ENCODE measurements around the gene CRYBG1.

DNA sequence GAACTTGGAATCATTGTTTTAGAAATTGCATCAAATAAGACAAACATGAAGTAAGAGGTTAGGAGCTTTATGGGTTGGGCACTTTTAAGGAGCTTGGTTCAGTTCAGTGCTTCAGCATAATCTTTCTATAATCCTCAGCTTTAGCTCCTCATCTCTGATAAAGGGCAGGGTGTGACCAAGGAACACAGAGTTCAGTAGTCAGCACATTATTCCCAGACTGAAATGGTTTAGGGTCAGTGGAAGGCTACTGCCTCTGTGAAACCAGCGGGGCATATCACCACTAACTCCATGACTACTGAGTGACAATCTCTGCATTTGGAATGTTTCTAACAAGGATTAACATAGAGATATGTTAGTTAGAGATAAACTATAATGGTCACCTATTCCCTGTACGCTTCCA lies 36.9 kb downstream of the CRYBG1 start:
- TF ChIP-seq, protein P1, sequence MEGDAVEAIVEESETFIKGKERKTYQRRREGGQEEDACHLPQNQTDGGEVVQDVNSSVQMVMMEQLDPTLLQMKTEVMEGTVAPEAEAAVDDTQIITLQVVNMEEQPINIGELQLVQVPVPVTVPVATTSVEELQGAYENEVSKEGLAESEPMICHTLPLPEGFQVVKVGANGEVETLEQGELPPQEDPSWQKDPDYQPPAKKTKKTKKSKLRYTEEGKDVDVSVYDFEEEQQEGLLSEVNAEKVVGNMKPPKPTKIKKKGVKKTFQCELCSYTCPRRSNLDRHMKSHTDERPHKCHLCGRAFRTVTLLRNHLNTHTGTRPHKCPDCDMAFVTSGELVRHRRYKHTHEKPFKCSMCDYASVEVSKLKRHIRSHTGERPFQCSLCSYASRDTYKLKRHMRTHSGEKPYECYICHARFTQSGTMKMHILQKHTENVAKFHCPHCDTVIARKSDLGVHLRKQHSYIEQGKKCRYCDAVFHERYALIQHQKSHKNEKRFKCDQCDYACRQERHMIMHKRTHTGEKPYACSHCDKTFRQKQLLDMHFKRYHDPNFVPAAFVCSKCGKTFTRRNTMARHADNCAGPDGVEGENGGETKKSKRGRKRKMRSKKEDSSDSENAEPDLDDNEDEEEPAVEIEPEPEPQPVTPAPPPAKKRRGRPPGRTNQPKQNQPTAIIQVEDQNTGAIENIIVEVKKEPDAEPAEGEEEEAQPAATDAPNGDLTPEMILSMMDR (conservative IDR thresholded peaks at IDR 0.05), result no peak
- TF ChIP-seq ZFX (IDR thresholded peaks at IDR 0.05), result no peak
